ENCODE data around the gene RNF169. TPM values are rescaled to one million over a fixed set of nuclear protein-coding genes. Genes with fewer than 3 reads are reported as not detected.

The RNF169 gene
- total and polyA plus RNA-seq, 2 of the 13 experiments (the other 11 are each of a cell fraction or from before 2014, with no cell fraction given) = 5.3 to 14.2 TPM

DNA sequence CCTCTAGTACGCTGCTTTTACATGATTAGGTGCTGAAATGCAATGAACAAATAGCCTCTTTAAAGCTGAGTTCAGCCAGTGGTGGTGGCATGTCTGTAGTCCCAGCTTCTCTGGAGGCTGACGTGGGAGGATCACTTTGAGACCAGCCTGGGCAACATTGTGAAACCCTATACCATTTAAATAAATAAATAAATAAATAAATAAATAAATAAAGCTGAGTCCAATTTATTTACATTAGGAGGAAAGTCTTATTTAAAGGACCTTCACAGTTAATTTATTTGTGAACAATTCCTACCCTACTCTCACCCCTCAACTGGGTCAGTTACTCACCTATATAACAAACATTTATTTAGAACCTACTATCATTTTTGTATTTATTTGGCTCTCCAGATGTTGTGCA lies 12.6 kb upstream of the RNF169 start:
- BruUV-seq (replicated peaks) = no TSS peak
- no peak overlapping the region; the same call in 1 of the 2 replicates for H3K4me2 ChIP-seq (ENCODE audit: low read depth, low read length)
- no peaks in the 10 kb centered on the region for H4K20me1 ChIP-seq (ENCODE audit: insufficient read depth, low read length)
- in situ Hi-C loops (cut with HindIII; ENCODE audit: extremely low pct_ligation_motif_present, low pct_unique_long_range_greater_than_20kb) = loop anchor here (5.0 kb wide), 1 partner anchor 34 kb away; no protein-coding TSS in a partner anchor
- TF ChIP-seq, protein P1, sequence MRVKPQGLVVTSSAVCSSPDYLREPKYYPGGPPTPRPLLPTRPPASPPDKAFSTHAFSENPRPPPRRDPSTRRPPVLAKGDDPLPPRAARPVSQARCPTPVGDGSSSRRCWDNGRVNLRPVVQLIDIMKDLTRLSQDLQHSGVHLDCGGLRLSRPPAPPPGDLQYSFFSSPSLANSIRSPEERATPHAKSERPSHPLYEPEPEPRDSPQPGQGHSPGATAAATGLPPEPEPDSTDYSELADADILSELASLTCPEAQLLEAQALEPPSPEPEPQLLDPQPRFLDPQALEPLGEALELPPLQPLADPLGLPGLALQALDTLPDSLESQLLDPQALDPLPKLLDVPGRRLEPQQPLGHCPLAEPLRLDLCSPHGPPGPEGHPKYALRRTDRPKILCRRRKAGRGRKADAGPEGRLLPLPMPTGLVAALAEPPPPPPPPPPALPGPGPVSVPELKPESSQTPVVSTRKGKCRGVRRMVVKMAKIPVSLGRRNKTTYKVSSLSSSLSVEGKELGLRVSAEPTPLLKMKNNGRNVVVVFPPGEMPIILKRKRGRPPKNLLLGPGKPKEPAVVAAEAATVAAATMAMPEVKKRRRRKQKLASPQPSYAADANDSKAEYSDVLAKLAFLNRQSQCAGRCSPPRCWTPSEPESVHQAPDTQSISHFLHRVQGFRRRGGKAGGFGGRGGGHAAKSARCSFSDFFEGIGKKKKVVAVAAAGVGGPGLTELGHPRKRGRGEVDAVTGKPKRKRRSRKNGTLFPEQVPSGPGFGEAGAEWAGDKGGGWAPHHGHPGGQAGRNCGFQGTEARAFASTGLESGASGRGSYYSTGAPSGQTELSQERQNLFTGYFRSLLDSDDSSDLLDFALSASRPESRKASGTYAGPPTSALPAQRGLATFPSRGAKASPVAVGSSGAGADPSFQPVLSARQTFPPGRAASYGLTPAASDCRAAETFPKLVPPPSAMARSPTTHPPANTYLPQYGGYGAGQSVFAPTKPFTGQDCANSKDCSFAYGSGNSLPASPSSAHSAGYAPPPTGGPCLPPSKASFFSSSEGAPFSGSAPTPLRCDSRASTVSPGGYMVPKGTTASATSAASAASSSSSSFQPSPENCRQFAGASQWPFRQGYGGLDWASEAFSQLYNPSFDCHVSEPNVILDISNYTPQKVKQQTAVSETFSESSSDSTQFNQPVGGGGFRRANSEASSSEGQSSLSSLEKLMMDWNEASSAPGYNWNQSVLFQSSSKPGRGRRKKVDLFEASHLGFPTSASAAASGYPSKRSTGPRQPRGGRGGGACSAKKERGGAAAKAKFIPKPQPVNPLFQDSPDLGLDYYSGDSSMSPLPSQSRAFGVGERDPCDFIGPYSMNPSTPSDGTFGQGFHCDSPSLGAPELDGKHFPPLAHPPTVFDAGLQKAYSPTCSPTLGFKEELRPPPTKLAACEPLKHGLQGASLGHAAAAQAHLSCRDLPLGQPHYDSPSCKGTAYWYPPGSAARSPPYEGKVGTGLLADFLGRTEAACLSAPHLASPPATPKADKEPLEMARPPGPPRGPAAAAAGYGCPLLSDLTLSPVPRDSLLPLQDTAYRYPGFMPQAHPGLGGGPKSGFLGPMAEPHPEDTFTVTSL (CRISPR knock-in tag; IDR thresholded peaks at IDR 0.05; ENCODE audit: borderline replicate concordance) = 0 out of 2 replicates have a peak, but pooled peaks have one; percentile 11
- 0 out of 2 replicates have a peak, but pooled peaks have one; percentile 5 for TF ChIP-seq ZNF33A (CRISPR knock-in tag; IDR thresholded peaks at IDR 0.05; ENCODE audit: borderline replicate concordance)
- TF ChIP-seq, protein P2, sequence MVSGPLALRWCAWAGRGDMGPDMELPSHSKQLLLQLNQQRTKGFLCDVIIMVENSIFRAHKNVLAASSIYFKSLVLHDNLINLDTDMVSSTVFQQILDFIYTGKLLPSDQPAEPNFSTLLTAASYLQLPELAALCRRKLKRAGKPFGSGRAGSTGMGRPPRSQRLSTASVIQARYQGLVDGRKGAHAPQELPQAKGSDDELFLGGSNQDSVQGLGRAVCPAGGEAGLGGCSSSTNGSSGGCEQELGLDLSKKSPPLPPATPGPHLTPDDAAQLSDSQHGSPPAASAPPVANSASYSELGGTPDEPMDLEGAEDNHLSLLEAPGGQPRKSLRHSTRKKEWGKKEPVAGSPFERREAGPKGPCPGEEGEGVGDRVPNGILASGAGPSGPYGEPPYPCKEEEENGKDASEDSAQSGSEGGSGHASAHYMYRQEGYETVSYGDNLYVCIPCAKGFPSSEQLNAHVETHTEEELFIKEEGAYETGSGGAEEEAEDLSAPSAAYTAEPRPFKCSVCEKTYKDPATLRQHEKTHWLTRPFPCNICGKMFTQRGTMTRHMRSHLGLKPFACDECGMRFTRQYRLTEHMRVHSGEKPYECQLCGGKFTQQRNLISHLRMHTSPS (CRISPR knock-in tag; IDR thresholded peaks at IDR 0.05; ENCODE audit: low read depth) = no peak
- no peak overlapping the region for H3K27ac ChIP-seq (ENCODE audit: extremely low read length, insufficient read depth, low read length)
- H3K9me3 ChIP-seq (ENCODE audit: low read length) = no peaks in the 10 kb centered on the region
- H2AFZ ChIP-seq (ENCODE audit: low read length) = no peak overlapping the region
- no peaks in the 10 kb centered on the region for H3K36me3 ChIP-seq (replicated peaks in 1 of 2; ENCODE audit: control insufficient read depth in 1 of 2, insufficient read depth in 2 of 2, low read length in 2 of 2)
- intact Hi-C loops (cut with micrococcal nuclease; ENCODE audit: unreplicated experiment) = no loop called here
- no peaks in the 10 kb centered on the region for H3K79me2 ChIP-seq (ENCODE audit: insufficient read depth, low read length)
- no peak for FAIRE-seq
- no peak overlapping the region for H3K4me3 ChIP-seq (replicated peaks in 1 of 3; ENCODE audit: insufficient read depth in 1 of 3, low read depth in 2 of 3, low read length in 3 of 3)
- POLR2A ChIA-PET = no interaction called here
- 63% methylated on average over 2 of the region's 2 CpGs for WGBS (ENCODE audit: low lambda C conversion rate)
- CTCF ChIA-PET (ENCODE audit: low intra/inter-chr PET ratio, low total read pairs) = no interaction called here
- ATAC-seq = no peak
- no peak for DNase-seq (ENCODE audit: low spot score)
- H3K27me3 ChIP-seq (ENCODE audit: control insufficient read depth in 1 of 2, insufficient read depth in 2 of 2, low read length in 2 of 2) = peaks cover 0 to 26% of the 10 kb centered on the region in 2 experiments; a peak in 3 of 5 replicates
- peaks cover 64% of the 10 kb centered on the region for H3K4me1 ChIP-seq (ENCODE audit: insufficient read depth, low read length)
- no peak overlapping the region for H3K9ac ChIP-seq (ENCODE audit: insufficient read depth, low read depth, low read length)

Measured in HepG2 (cell line).